OCI-LY7 (cell line): ENCODE results near the gene TNFRSF12A. TPM values are rescaled to one million over a fixed set of nuclear protein-coding genes. Genes with fewer than 3 reads are reported as not detected.

ENCODE experiments used
- BruUV-seq: library from RNA; stranded (reverse); fragments of 400-500 nt; replicated peaks from 2 replicates; lab custom pipeline; 2021; lab: Mats Ljungman, UMichigan
- CTCF ChIA-PET: fragments of 300-600 bp; sonication (Branson Sonifier 250); formaldehyde crosslinking; loops from one replicate; lab custom pipeline; 2022; ENCODE audit warnings: antibody characterized with exemption; ENCODE audit not compliant: unreplicated experiment; lab: Charles Lee
- POLR2A ChIA-PET: fragments of 300-600 bp; sonication (Branson Sonifier 250); formaldehyde crosslinking; loops from one replicate; lab custom pipeline; 2022; ENCODE audit warnings: antibody characterized with exemption; lab: Charles Lee
- DNase-seq: peaks from one replicate; pipeline ENCODE4 v3.0.0-alpha.2; 2015; ENCODE audit warnings: low spot score
- H2AFZ ChIP-seq: fragments of 200-600 bp; sonication (generic), shearing (Covaris generic); 2 replicates; pipeline ENCODE4 v1.6.1; 2014; ENCODE audit warnings: mild to moderate bottlenecking, antibody characterized with exemption, low read length, moderate library complexity
- H3K27ac ChIP-seq: fragments of 200-600 bp; sonication (generic); 2 replicates; pipeline ENCODE4 v1.5.1; 2014; ENCODE audit warnings: mixed run types, low read depth, mild to moderate bottlenecking, moderate library complexity, low read length, inconsistent platforms; ENCODE audit not compliant: poor library complexity, severe bottlenecking
- H3K36me3 ChIP-seq: fragments of 200-600 bp; sonication (generic); 2 replicates; pipeline ENCODE4 v1.6.1; 2014; ENCODE audit warnings: mild to moderate bottlenecking, antibody characterized with exemption, low read length, moderate library complexity, mixed read lengths; ENCODE audit not compliant: insufficient read depth
- H3K4me1 ChIP-seq: fragments of 200-600 bp; sonication (generic); 2 replicates; pipeline ENCODE4 v1.5.1; 2014; ENCODE audit warnings: mild to moderate bottlenecking, low read length; ENCODE audit not compliant: insufficient read depth, poor library complexity, severe bottlenecking
- H3K4me2 ChIP-seq: fragments of 200-600 bp; sonication (generic); 2 replicates; pipeline ENCODE4 v1.6.1; 2014; ENCODE audit warnings: mild to moderate bottlenecking, low read length
- H3K4me3 ChIP-seq: fragments of 200-600 bp; sonication (generic); 2 replicates; pipeline ENCODE4 v1.5.1; 2014; ENCODE audit warnings: mild to moderate bottlenecking, low read depth, low read length; ENCODE audit not compliant: poor library complexity, severe bottlenecking
- H3K79me2 ChIP-seq: fragments of 200-600 bp; sonication (generic); 2 replicates; pipeline ENCODE4 v1.6.1; 2016; ENCODE audit warnings: low read depth, mild to moderate bottlenecking, low read length, moderate library complexity, mixed read lengths; ENCODE audit not compliant: insufficient read depth
- H3K9me2 ChIP-seq: fragments of 200-600 bp; sonication (generic); 2 replicates; pipeline ENCODE4 v1.6.1; 2016; ENCODE audit warnings: mild to moderate bottlenecking, low read length, mixed read lengths; ENCODE audit not compliant: insufficient read depth
- H3K9me3 ChIP-seq: fragments of 200-600 bp; sonication (generic); 2 replicates; pipeline ENCODE4 v1.6.1; 2014; ENCODE audit warnings: mild to moderate bottlenecking, mixed run types, low read length, mixed read lengths
- H4K20me1 ChIP-seq: fragments of 200-600 bp; sonication (generic); 2 replicates; pipeline ENCODE4 v1.6.1; 2014; ENCODE audit warnings: mild to moderate bottlenecking, antibody characterized with exemption, low read length, moderate library complexity, mixed read lengths; ENCODE audit not compliant: insufficient read depth
- CTCF ChIP-seq: fragments of 200-600 bp; sonication (generic); conservative IDR thresholded peaks from 2 replicates; pipeline ENCODE4 v1.5.1; 2014; ENCODE audit warnings: mild to moderate bottlenecking, antibody characterized with exemption, low read length, moderate library complexity, mixed read lengths
- EZH2phosphoT487 ChIP-seq: fragments of 200-600 bp; sonication (generic); IDR thresholded peaks from 2 replicates; pipeline ENCODE4 v1.6.1; 2018; ENCODE audit warnings: low read depth, borderline replicate concordance, mild to moderate bottlenecking, mixed run types, antibody characterized with exemption, low read length, moderate library complexity, mixed read lengths
- intact Hi-C: fragments of 100-400 bp; cut with micrococcal nuclease; formaldehyde crosslinking; loops from one replicate; pipeline ENCODE4 v1.10.0; 2022; ENCODE audit not compliant: unreplicated experiment
- total RNA-seq, 2 experiments: library from RNA; depleted of rRNA in 1 of 2; stranded (reverse); fragments of >200 nt in 1 of 2; shearing (Covaris generic) in 1 of 2; gene quantifications; 2 replicates each; pipeline ENCODE4 v1.2.3, GENCODE V29; 2014 to 2022

TNFRSF12A gene
- total RNA-seq, 2 experiments from 2014 or later, result 1.9 to 4.9 TPM

GRCh38 chr16:3046641-3047386 is 26.6 kb downstream of the TNFRSF12A start:
- ChIA-PET POLR2A (interaction anchor here (0.7 kb wide), 1 partner anchor 10 kb away, joined by 3 read pairs; no protein-coding TSS in a partner anchor), CTCF (no interaction called here)
- Histone ChIP-seq H2AFZ (no peak overlapping the region), H3K4me1 (peaks cover 23% of the 10 kb centered on the region), H3K4me3 (no peak overlapping the region), H3K27ac (no peak overlapping the region), H3K4me2 (no peak overlapping the region), H3K79me2 (no peaks in the 10 kb centered on the region), H3K9me2 (no peaks in the 10 kb centered on the region), H4K20me1 (no peaks in the 10 kb centered on the region), H3K9me3 (no peaks in the 10 kb centered on the region), H3K36me3 (no peaks in the 10 kb centered on the region)
- BruUV-seq, result no TSS peak
- intact Hi-C loops, result no loop called here
- TF ChIP-seq CTCF (no peak), EZH2phosphoT487 (no peak)
- DNase-seq, result no peak

GRCh38 chr16:3047387-3047720 is 27.2 kb downstream of the TNFRSF12A start:
- no peak overlapping the region for H2AFZ ChIP-seq
- no peak overlapping the region for H3K4me2 ChIP-seq
- no peaks in the 10 kb centered on the region for H3K9me2 ChIP-seq
- no peaks in the 10 kb centered on the region for H4K20me1 ChIP-seq
- H3K36me3 ChIP-seq, result no peaks in the 10 kb centered on the region
- H3K79me2 ChIP-seq, result no peaks in the 10 kb centered on the region
- no peak for TF ChIP-seq EZH2phosphoT487
- no peak for TF ChIP-seq CTCF
- intact Hi-C loops, result no loop called here
- POLR2A ChIA-PET, result interaction anchor here (0.7 kb wide), 1 partner anchor 9 kb away, joined by 3 read pairs; no protein-coding TSS in a partner anchor
- H3K9me3 ChIP-seq, result no peaks in the 10 kb centered on the region
- BruUV-seq, result no TSS peak
- CTCF ChIA-PET, result no interaction called here
- DNase-seq, result no peak
- H3K4me3 ChIP-seq, result no peak overlapping the region
- H3K27ac ChIP-seq, result no peak overlapping the region
- H3K4me1 ChIP-seq, result peaks cover 23% of the 10 kb centered on the region

GRCh38 chr16:3049921-3050481 is 29.8 kb downstream of the TNFRSF12A start:
- TF ChIP-seq EZH2phosphoT487 (no peak), CTCF (no peak)
- Histone ChIP-seq H3K27ac (no peak overlapping the region), H2AFZ (no peak overlapping the region), H4K20me1 (no peaks in the 10 kb centered on the region), H3K4me2 (no peak overlapping the region), H3K79me2 (no peaks in the 10 kb centered on the region), H3K36me3 (no peaks in the 10 kb centered on the region), H3K4me1 (peaks cover 28% of the 10 kb centered on the region), H3K4me3 (no peak overlapping the region), H3K9me2 (no peaks in the 10 kb centered on the region), H3K9me3 (no peaks in the 10 kb centered on the region)
- no peak for DNase-seq
- CTCF ChIA-PET, result no interaction called here
- intact Hi-C loops, result no loop called here
- no TSS peak for BruUV-seq
- POLR2A ChIA-PET, result interaction anchor here (1.1 kb wide), 1 partner anchor 18 kb away, joined by 3 read pairs; no protein-coding TSS in a partner anchor
